Karpas-422 (cell line): ENCODE results near the gene AKIRIN1. TPM values are rescaled to one million over a fixed set of nuclear protein-coding genes. Genes with fewer than 3 reads are reported as not detected.
"Not testable (repeated sequence)": the region's sequence is repeated elsewhere in the genome, so short reads cannot be mapped to it uniquely, and the experiment has no call there.

ENCODE experiments used
- DNase-seq: peaks from one replicate; pipeline ENCODE4 v3.0.0-alpha.2; 2015
- H2AFZ ChIP-seq: fragments of 200-600 bp; sonication (generic); 2 replicates; pipeline ENCODE4 v1.6.1; 2014; ENCODE audit warnings: antibody characterized with exemption, low read length, mixed read lengths
- H3K27ac ChIP-seq: fragments of 200-600 bp; sonication (generic); 2 replicates; pipeline ENCODE4 v1.5.1; 2014; ENCODE audit warnings: mild to moderate bottlenecking, low read length, moderate library complexity
- H3K27me3 ChIP-seq: fragments of 200-600 bp; sonication (generic); 2 replicates; pipeline ENCODE4 v1.6.1; 2014; ENCODE audit warnings: low read length, mixed read lengths
- H3K36me3 ChIP-seq: fragments of 200-600 bp; sonication (generic); 2 replicates; pipeline ENCODE4 v1.6.1; 2014; ENCODE audit warnings: low read length, mixed read lengths; ENCODE audit not compliant: insufficient read depth
- H3K4me1 ChIP-seq: fragments of 200-600 bp; sonication (generic); 2 replicates; pipeline ENCODE4 v1.6.1; 2014; ENCODE audit warnings: mild to moderate bottlenecking, low read length, mixed read lengths
- H3K4me2 ChIP-seq: fragments of 200-600 bp; sonication (generic); 2 replicates; pipeline ENCODE4 v1.6.1; 2014; ENCODE audit warnings: low read length, low read depth, mild to moderate bottlenecking; ENCODE audit not compliant: poor library complexity, severe bottlenecking
- H3K4me3 ChIP-seq: fragments of 200-600 bp; sonication (generic); 2 replicates; pipeline ENCODE4 v1.5.1; 2014; ENCODE audit warnings: mild to moderate bottlenecking, antibody characterized with exemption, low read length, mixed read lengths
- H3K79me2 ChIP-seq: fragments of 200-600 bp; sonication (generic); 2 replicates; pipeline ENCODE4 v1.6.1; 2014; ENCODE audit warnings: mild to moderate bottlenecking, low read length, mixed read lengths
- H3K9ac ChIP-seq: fragments of 200-600 bp; sonication (generic); 2 replicates; pipeline ENCODE4 v1.6.0; 2014; ENCODE audit warnings: low read length
- H3K9me2 ChIP-seq: fragments of 200-600 bp; sonication (generic), shearing (Covaris generic); replicated peaks from 2 replicates; pipeline ENCODE4 v1.6.0; 2014; ENCODE audit warnings: mild to moderate bottlenecking, low read length, moderate library complexity; ENCODE audit not compliant: insufficient read depth
- H3K9me3 ChIP-seq: fragments of 300-700, 200-600 bp; sonication (generic); 2 replicates; pipeline ENCODE4 v1.6.1; 2014; ENCODE audit warnings: low read length, mixed read lengths
- H4K20me1 ChIP-seq: fragments of 200-600 bp; sonication (generic); 2 replicates; pipeline ENCODE4 v1.6.1; 2014; ENCODE audit warnings: mild to moderate bottlenecking, antibody characterized with exemption, low read length, low read depth; ENCODE audit not compliant: insufficient read depth
- total RNA-seq: library from RNA; depleted of rRNA; stranded (reverse); fragments of >200 nt; shearing (Covaris generic); gene quantifications from 2 replicates; pipeline ENCODE4 v1.2.3, GENCODE V29; 2014; ENCODE audit warnings: low replicate concordance

AKIRIN1 gene
- total RNA-seq, 1 experiment from 2014 or later = 131 TPM

GRCh38 chr1:39003281-39003680, 12.2 kb downstream of the AKIRIN1 start:
- peaks cover 7% of the 10 kb centered on the region for H4K20me1 ChIP-seq
- H2AFZ ChIP-seq = no peak overlapping the region

DNA sequence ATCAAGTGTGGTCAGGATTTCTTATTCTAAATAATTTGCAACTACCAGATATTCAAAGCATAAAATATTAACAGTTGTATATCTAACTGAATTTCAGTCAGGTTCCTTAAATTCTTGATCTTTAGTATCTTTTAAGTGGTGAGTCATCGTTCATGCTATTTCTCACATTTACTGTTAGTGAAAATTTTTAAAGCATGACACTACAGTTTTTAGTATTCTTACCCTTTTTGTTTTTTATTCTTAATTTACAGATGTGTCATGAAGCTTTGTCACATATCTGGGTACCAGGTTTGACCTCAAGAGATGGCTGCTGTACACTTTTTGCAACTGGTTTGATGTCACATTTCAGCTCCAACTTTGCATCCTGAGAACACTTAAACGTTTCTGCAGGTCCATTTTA, 12.7 kb downstream of the AKIRIN1 start:
- Histone ChIP-seq H3K4me1 (no peaks in the 10 kb centered on the region), H3K4me2 (no peak overlapping the region), H3K79me2 (peaks cover 20% of the 10 kb centered on the region), H3K27me3 (no peaks in the 10 kb centered on the region), H3K4me3 (no peak overlapping the region), H3K9me3 (no peaks in the 10 kb centered on the region), H2AFZ (no peak overlapping the region), H3K36me3 (peaks cover 78% of the 10 kb centered on the region), H3K27ac (no peak overlapping the region), H4K20me1 (peaks cover 4% of the 10 kb centered on the region; the same call in 1 of the 2 replicates), H3K9me2 (no peaks in the 10 kb centered on the region), H3K9ac (no peak overlapping the region)
- peak; percentile 21 for DNase-seq

More at GRCh38 chr1:39003281-39003680, 12.2 kb downstream of the AKIRIN1 start:
- Histone ChIP-seq H3K36me3 (peaks cover 76% of the 10 kb centered on the region), H3K79me2 (peaks cover 25% of the 10 kb centered on the region), H3K9me2 (no peaks in the 10 kb centered on the region), H3K4me3 (no peak overlapping the region), H3K9ac (no peak overlapping the region), H3K4me2 (no peak overlapping the region), H3K9me3 (no peaks in the 10 kb centered on the region), H3K4me1 (no peaks in the 10 kb centered on the region), H3K27ac (no peak overlapping the region), H3K27me3 (no peaks in the 10 kb centered on the region)
- peak; percentile 35 for DNase-seq

DNA sequence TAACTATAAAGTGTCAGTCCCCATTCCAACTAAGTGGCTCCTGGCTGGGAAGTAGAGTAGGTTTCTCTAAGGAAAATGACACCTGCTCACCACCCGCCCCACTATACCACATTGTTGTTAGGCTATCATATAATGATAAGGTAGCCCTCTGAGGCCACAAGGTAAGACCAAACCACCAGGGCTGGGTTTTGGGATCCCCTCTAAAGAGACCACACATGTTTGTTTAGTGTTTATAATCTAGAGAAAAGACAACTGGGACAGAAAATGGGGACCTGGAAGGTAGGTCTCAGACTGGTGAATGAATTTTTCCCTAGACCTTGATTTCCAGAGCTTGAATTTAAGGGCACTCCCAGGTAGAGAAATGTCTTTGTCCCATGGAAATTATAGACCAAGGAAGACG, 15.2 kb downstream of the AKIRIN1 start:
- Histone ChIP-seq H3K4me2 (no peak overlapping the region), H3K27me3 (no peaks in the 10 kb centered on the region), H3K4me3 (no peak overlapping the region), H3K9ac (no peak overlapping the region), H3K9me3 (no peaks in the 10 kb centered on the region), H3K27ac (no peak overlapping the region), H3K4me1 (no peaks in the 10 kb centered on the region), H3K9me2 (no peaks in the 10 kb centered on the region), H3K36me3 (peaks cover 59% of the 10 kb centered on the region), H3K79me2 (peaks cover 11% of the 10 kb centered on the region), H2AFZ (no peak overlapping the region), H4K20me1 (no peaks in the 10 kb centered on the region; the same call in 1 of the 2 replicates)
- no peak for DNase-seq

DNA sequence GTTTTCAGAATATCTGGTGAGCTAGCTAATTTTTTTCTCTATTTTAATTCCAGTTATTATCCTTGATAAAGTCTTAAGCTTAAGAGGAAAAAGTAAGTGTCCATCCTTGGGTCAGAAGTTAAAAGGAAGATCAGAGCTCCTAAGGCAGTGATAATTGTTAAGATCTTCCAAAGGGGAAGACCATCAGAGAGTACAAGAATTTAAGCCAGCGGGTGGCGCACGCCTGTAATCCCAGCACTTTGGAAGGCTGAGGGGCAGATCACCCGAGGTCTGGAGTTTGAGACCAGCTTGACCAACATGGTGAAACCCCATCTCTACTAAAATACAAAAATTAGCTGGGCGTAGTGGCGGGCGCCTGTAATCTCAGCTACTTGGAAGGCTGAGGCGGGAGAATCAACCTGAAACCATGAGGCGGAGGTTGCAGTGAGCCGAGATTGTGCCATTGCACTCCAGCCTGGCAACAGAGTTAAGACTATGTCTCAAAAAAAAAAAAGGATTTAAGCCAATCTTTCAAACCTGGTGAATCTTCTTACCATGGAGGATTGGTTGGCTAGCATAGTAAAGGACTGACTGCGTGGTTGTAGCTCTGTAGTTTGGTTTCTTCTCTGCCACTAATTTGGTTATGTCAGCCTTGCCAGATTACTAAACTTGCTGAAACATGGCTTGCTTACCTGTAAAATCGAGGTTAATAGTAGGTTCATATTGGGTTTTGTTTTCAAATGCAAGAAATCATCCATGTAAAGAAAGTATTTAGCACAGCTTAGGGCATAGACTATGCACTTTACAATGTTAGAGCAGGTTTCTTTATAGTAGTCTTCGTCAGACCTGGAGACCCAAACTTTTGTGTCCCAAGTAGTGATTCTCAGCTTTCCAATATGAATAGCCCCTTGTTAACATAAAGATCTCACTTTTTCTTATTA, 15.9 kb downstream of the AKIRIN1 start:
- H3K9me2 ChIP-seq = no peaks in the 10 kb centered on the region
- no peaks in the 10 kb centered on the region for H3K9me3 ChIP-seq
- no peak overlapping the region for H3K9ac ChIP-seq
- peaks cover 8% of the 10 kb centered on the region for H3K79me2 ChIP-seq
- H3K4me1 ChIP-seq = no peaks in the 10 kb centered on the region
- no peaks in the 10 kb centered on the region; the same call in 1 of the 2 replicates for H4K20me1 ChIP-seq
- no peak overlapping the region for H2AFZ ChIP-seq
- H3K36me3 ChIP-seq = peaks cover 55% of the 10 kb centered on the region
- DNase-seq = no peak
- no peaks in the 10 kb centered on the region for H3K27me3 ChIP-seq
- H3K4me2 ChIP-seq = no peak overlapping the region
- H3K27ac ChIP-seq = no peak overlapping the region
- H3K4me3 ChIP-seq = no peak overlapping the region

DNA sequence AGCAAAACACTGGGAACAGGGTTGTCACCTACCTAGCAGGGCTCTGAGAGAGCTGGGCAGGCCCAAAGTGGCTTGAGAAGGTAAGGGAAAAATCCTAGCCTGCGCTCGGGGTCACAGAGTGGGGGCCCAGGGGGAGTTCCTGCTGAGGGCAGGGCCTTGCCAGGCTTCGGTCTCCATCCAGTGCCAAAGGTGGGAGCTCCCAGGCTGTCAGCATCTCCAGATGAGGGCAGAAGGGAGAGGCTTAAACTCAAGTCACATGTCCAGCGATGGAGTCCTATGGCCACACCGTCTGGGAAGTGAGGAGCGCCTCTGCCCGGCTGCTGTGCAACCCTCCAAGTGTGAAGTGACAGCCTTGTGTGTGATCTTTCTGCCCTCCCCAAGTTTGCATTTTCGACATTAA, 23.9 kb downstream of the AKIRIN1 start:
- H3K36me3 ChIP-seq, H4K20me1 ChIP-seq, H3K9me3 ChIP-seq, H3K9me2 ChIP-seq, H3K79me2 ChIP-seq, H3K27ac ChIP-seq, DNase-seq, H3K4me1 ChIP-seq, H3K4me3 ChIP-seq, H3K4me2 ChIP-seq, H3K27me3 ChIP-seq, H2AFZ ChIP-seq, H3K9ac ChIP-seq: not testable (repeated sequence)

DNA sequence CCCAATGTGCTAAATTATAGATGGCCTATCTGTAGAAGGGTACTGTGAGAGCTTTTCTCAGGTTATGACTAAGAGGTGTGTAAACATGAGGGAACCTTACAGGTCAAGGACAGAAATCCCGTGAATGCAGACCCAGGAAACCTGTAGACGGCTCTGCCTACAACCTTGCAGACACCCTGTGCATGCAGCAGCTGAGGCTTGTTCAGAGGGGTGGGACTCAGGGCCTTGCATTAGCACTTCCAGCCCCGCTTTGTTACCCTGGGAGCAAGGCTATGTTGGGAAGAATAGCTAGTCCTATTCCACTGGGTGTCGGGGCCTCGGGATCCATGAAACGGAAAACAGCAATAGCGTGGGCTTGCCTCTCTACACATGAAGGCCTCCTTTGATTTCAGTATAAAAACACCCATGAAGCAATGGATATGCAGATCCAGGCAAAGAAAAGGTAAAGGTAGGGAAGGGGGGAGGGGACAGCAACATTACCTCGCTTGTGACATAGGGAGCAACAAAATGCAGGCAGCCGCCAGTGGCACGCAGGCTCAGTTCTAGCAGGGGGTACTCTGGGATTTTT, 25.6 kb downstream of the AKIRIN1 start:
- no peaks in the 10 kb centered on the region for H3K9me3 ChIP-seq
- H3K9ac ChIP-seq = no peak overlapping the region

DNA sequence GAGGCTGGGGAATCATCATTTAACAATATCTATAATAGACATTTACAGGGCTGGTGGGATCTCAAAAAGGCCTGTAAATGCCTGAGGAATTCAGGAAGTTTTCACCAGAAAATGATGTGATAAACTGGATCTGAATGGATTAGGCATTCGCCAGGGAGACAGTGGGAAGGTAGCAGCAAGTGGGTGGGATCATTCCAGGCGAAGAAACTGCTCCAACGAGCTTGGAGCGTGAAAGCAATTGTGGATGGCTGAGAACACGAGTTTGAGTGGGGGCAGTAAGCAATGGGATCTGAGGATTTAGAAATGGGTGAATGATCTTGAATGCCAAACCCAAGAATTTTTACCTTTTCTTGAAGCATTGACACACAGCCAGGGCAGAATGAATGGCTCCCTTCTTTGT, 26.2 kb downstream of the AKIRIN1 start:
- H3K4me2 ChIP-seq = no peak overlapping the region
- H3K4me1 ChIP-seq = no peaks in the 10 kb centered on the region
- no peaks in the 10 kb centered on the region for H3K9me2 ChIP-seq
- H3K9ac ChIP-seq = no peak overlapping the region
- H3K9me3 ChIP-seq = no peaks in the 10 kb centered on the region
- H4K20me1 ChIP-seq = no peaks in the 10 kb centered on the region
- no peaks in the 10 kb centered on the region for H3K27me3 ChIP-seq
- no peak overlapping the region for H2AFZ ChIP-seq
- no peaks in the 10 kb centered on the region for H3K36me3 ChIP-seq
- H3K79me2 ChIP-seq = no peaks in the 10 kb centered on the region
- DNase-seq = no peak
- no peak overlapping the region for H3K27ac ChIP-seq
- no peak overlapping the region for H3K4me3 ChIP-seq

More for the DNA sequence above, 25.6 kb downstream of the AKIRIN1 start:
- Histone ChIP-seq H3K4me3 (no peak overlapping the region), H3K4me1 (no peaks in the 10 kb centered on the region), H3K27me3 (no peaks in the 10 kb centered on the region), H3K36me3 (0 out of 2 replicates have a peak, but pooled peaks cover 3% of the 10 kb centered on the region), H4K20me1 (no peaks in the 10 kb centered on the region), H3K4me2 (no peak overlapping the region), H3K79me2 (no peaks in the 10 kb centered on the region), H3K9me2 (no peaks in the 10 kb centered on the region), H2AFZ (no peak overlapping the region), H3K27ac (no peak overlapping the region)
- no peak for DNase-seq

DNA sequence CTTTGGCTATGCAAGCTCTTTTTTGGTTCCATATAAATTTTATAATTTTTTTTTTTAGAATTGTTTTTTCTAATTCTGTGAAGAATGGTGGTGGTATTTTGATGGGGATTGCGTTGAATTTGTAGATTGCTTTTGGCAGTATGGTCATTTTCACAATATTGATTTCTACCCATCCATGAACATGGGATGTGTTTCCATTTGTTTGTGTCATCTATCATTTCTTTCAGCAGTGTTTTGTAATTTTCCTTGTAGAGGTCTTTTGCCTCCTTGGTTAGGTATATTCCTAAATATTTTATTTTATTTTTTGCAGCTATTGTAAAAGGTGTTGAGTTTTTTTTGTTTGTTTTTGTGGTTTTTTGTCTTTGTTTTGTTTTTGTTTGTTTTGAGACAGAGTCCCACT, 29.4 kb downstream of the AKIRIN1 start:
- H4K20me1 ChIP-seq, H3K4me3 ChIP-seq, H3K27me3 ChIP-seq, H3K4me1 ChIP-seq, H2AFZ ChIP-seq, H3K9ac ChIP-seq, H3K79me2 ChIP-seq, H3K27ac ChIP-seq, H3K4me2 ChIP-seq, H3K9me2 ChIP-seq, H3K36me3 ChIP-seq, H3K9me3 ChIP-seq, DNase-seq: not testable (repeated sequence)
